Measurements from ENCODE around the gene HMX2. TPM values are rescaled to one million over a fixed set of nuclear protein-coding genes. Genes with fewer than 3 reads are reported as not detected.

Gene HMX2, protein sequence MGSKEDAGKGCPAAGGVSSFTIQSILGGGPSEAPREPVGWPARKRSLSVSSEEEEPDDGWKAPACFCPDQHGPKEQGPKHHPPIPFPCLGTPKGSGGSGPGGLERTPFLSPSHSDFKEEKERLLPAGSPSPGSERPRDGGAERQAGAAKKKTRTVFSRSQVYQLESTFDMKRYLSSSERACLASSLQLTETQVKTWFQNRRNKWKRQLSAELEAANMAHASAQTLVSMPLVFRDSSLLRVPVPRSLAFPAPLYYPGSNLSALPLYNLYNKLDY
- total RNA-seq, result not detected

DNA sequence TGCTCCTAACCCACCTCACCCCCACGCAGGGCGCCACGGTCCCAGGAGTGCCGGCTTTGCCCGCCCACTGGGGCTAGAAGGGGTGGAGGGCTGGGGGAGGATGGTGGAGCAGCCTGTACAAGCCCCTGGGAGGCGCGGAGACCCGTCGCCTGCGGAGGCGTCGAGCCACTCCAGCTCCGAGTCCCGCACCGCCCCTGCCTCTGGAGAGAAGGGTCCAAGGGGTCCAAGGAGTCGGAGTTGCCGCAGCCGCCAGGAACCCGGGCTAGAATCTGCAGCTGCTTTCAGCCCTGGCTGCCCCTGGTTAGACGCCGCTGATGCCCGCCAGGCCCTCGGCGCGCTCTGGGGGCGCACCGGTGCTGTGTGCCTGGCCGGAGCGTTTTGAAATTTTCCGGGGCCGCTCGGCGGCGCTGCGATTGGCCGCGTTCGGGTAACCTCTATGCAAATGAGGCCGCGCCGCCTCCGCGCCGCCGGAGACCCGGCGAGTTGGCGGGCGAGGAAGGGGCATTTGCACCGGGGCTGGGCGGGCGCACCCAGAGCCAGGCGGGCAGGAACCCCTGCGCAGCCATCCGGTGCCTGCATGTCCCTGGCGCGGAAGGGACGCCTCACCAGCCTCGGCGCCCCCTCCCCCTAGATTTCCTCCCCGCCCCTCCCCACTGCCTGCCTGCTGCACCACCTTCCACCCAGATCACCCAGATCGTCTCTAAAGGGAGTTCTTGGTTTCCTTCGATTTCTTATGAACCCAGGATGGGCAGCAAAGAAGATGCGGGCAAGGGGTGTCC is at the start of gene HMX2:
Gene HMX2, plus strand, starts transcription at position 502 of the 779 bp plus-strand sequence. Its CDS starts 243 bp downstream, at position 745.
- H3K4me1 Mint-ChIP-seq, result peaks cover 59% of the 10 kb centered on the region

GRCh38 chr10:123100030-123100762 is 47.7 kb upstream of the HMX2 start:
- CTCF ChIA-PET, result interaction anchor here (0.7 kb wide), 1 partner anchor 56 kb away, joined by 3 read pairs; no protein-coding TSS in a partner anchor
- H3K9me3 Mint-ChIP-seq, result no peaks in the 10 kb centered on the region
- peaks cover 2% of the 10 kb centered on the region for H3K27me3 Mint-ChIP-seq

More for the DNA sequence above, at the start of gene HMX2:
- H3K4me3 Mint-ChIP-seq, result peak within 1 kb of the TSS; percentile 47
- H3K27ac Mint-ChIP-seq, result peak within 1 kb of the TSS; percentile 42
- no peak for DNase-seq
- peaks cover 74% of the 10 kb centered on the region for H3K27me3 Mint-ChIP-seq
- CTCF ChIA-PET, result no interaction called here
- H3K9me3 Mint-ChIP-seq, result no peaks in the 10 kb centered on the region
- peaks cover 10% of the 10 kb centered on the region for H3K36me3 Mint-ChIP-seq (ENCODE audit: low read depth)
- POLR2A ChIA-PET, result interaction anchor here (1.6 kb wide), 1 partner anchor 8 kb away, joined by 3 read pairs; no protein-coding TSS in a partner anchor

GRCh38 chr10:123101872-123102271 is 46.1 kb upstream of the HMX2 start:
- ChIA-PET POLR2A (no interaction called here), CTCF (no interaction called here)
- H3K9me3 Mint-ChIP-seq, result no peaks in the 10 kb centered on the region
- DNase-seq, result no peak
- H3K4me3 Mint-ChIP-seq, result no peak overlapping the region
- no peaks in the 10 kb centered on the region for H3K36me3 Mint-ChIP-seq (ENCODE audit: low read depth)
- H3K27me3 Mint-ChIP-seq, result no peaks in the 10 kb centered on the region
- no peak overlapping the region for H3K27ac Mint-ChIP-seq
- H3K4me1 Mint-ChIP-seq, result no peaks in the 10 kb centered on the region

More at GRCh38 chr10:123100030-123100762, 47.7 kb upstream of the HMX2 start:
- Mint-ChIP-seq H3K36me3 (ENCODE audit: low read depth) (no peaks in the 10 kb centered on the region), H3K27ac (no peak overlapping the region), H3K4me1 (no peaks in the 10 kb centered on the region), H3K4me3 (no peak overlapping the region)
- no peak for DNase-seq
- POLR2A ChIA-PET, result no interaction called here

DNA sequence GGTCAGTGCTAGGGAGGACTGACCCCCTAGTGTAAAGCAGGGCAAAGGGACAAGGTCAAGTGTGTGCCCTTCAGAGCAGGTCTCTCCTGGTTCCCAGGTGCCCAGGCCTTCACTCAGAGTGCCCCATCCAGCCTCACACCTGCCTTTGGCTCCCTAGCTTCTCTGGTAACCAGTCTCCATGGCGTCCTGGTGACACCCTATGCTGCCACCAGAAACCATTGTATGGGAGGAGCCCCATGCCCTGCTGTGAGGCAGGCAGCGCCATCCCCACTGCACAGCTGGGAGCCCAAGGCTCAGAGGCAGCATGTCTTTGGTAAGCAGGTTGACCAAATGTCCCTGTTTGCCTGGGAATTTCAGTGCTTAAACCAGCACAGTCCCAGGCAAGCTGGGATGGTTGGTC is 45.3 kb upstream of the HMX2 start:
- POLR2A ChIA-PET, result no interaction called here
- DNase-seq, result no peak
- Mint-ChIP-seq H3K27ac (no peak overlapping the region), H3K4me3 (no peak overlapping the region), H3K9me3 (no peaks in the 10 kb centered on the region), H3K36me3 (ENCODE audit: low read depth) (no peaks in the 10 kb centered on the region), H3K27me3 (no peaks in the 10 kb centered on the region), H3K4me1 (no peaks in the 10 kb centered on the region)
- CTCF ChIA-PET, result no interaction called here

DNA sequence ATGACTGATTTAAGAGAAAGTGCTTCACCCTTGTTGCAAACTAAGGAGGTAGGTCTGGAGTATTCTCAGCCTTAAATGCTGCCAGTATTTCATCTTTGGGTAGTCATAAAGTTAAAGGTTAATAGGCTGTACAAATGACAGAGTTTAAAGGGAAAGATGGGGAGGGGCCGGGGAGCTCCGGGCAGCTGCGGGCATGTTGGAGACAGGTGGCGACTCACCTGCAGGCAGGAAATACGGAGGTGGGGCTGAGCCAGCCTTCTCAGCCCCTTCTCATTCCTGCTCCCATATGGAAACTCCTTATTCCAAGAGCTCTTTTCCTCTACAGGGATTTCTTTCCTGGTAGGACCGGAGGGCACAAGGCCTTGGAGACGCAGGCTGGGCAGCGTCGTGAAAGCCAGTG is 44.0 kb upstream of the HMX2 start:
- H3K27me3 Mint-ChIP-seq, result peaks cover 3% of the 10 kb centered on the region
- H3K9me3 Mint-ChIP-seq, result no peaks in the 10 kb centered on the region
- no peaks in the 10 kb centered on the region for H3K4me1 Mint-ChIP-seq
- H3K27ac Mint-ChIP-seq, result no peak overlapping the region
- no peak overlapping the region for H3K4me3 Mint-ChIP-seq
- CTCF ChIA-PET, result no interaction called here
- DNase-seq, result no peak
- POLR2A ChIA-PET, result no interaction called here
- no peaks in the 10 kb centered on the region for H3K36me3 Mint-ChIP-seq (ENCODE audit: low read depth)

GRCh38 chr10:123109466-123109865 is 38.5 kb upstream of the HMX2 start:
- DNase-seq, result no peak
- POLR2A ChIA-PET, result no interaction called here
- no peak overlapping the region for H3K4me3 Mint-ChIP-seq
- H3K9me3 Mint-ChIP-seq, result no peaks in the 10 kb centered on the region
- H3K27ac Mint-ChIP-seq, result no peak overlapping the region
- CTCF ChIA-PET, result no interaction called here
- no peaks in the 10 kb centered on the region for H3K36me3 Mint-ChIP-seq (ENCODE audit: low read depth)
- H3K4me1 Mint-ChIP-seq, result no peaks in the 10 kb centered on the region
- peaks cover 10% of the 10 kb centered on the region for H3K27me3 Mint-ChIP-seq

DNA sequence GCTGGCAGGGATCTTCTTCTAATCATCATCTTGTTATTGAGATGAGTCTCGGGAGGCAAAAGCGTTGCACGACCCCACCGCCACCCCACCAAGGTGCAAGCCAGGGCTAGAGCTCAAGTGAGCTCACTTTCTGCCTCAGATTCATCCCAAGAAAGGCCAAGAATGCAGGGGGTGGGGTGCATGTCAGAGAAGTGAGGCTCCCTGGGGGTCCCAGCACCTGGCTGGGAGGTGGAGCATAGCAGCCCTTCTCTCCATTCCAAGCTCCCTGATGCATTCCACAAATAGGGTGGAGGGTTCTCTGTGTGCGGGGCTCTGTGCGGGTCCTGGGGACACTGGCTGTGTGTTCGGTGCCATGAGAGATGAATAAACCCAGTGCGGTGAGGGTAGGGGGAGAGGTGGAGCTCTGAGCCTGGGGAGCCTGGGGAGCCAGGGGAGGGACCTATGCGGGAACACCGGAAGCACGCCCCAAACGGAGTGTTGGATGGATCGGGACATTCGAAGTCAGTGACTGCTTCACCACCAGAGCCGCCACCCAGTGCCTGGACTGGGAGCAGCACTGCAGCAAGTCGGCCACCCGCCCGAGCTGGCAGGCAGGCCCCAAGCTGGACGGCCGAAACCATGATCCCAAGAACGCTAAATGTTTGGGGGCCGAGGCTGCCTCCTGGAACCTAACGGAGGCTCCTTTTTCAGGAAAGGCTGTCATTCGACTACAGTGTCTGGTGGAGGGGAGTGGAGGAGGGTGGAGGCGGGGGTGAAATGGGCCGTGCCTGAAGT is 30.1 kb upstream of the HMX2 start:
- no peak for DNase-seq
- H3K9me3 Mint-ChIP-seq, result no peaks in the 10 kb centered on the region
- CTCF ChIA-PET, result interaction anchor here (1.3 kb wide), 1 partner anchor 75 kb away, joined by 5 read pairs; no protein-coding TSS in a partner anchor

DNA sequence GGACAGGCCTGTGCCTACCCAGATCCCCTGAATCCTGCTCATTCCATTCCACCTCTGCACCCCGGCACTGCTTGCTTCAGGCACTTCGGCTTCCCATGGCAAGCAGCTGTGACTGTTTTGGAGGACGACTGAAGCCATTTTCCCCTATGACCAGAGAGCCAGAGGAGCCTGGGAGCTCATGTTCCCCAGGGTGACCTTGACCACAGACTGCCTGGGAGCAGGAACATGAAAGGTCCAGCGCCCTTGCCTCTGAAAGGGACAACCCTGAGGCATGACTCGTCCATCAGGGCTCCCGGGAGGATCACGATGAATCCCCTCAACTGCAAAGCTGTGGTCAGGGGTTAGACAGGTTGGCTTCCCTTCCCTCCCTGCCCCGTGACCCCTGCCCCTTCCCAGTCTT is 28.9 kb upstream of the HMX2 start:
- Mint-ChIP-seq H3K27ac (no peak overlapping the region), H3K36me3 (ENCODE audit: low read depth) (no peaks in the 10 kb centered on the region), H3K4me1 (no peaks in the 10 kb centered on the region), H3K4me3 (no peak overlapping the region), H3K27me3 (peaks cover 30% of the 10 kb centered on the region), H3K9me3 (no peaks in the 10 kb centered on the region)
- ChIA-PET CTCF (no interaction called here), POLR2A (no interaction called here)
- DNase-seq, result no peak

More for the DNA sequence above, 30.1 kb upstream of the HMX2 start:
- Mint-ChIP-seq H3K4me3 (no peak overlapping the region), H3K4me1 (no peaks in the 10 kb centered on the region), H3K27me3 (peaks cover 32% of the 10 kb centered on the region), H3K27ac (no peak overlapping the region), H3K36me3 (ENCODE audit: low read depth) (no peaks in the 10 kb centered on the region)
- POLR2A ChIA-PET, result no interaction called here

GRCh38 chr10:123126246-123126645 is 21.7 kb upstream of the HMX2 start:
- H3K27me3 Mint-ChIP-seq, result peaks cover 54% of the 10 kb centered on the region
- no peaks in the 10 kb centered on the region for H3K9me3 Mint-ChIP-seq
- no peaks in the 10 kb centered on the region for H3K36me3 Mint-ChIP-seq (ENCODE audit: low read depth)
- no peak overlapping the region for H3K4me3 Mint-ChIP-seq
- no peaks in the 10 kb centered on the region for H3K4me1 Mint-ChIP-seq
- DNase-seq, result no peak
- CTCF ChIA-PET, result no interaction called here
- H3K27ac Mint-ChIP-seq, result no peak overlapping the region
- POLR2A ChIA-PET, result no interaction called here

- H3K27me3 Mint-ChIP-seq, result peaks cover 74% of the 10 kb centered on the region
- POLR2A ChIA-PET, result no interaction called here
- no peak for DNase-seq
- no peak overlapping the region for H3K4me3 Mint-ChIP-seq
- H3K9me3 Mint-ChIP-seq, result no peaks in the 10 kb centered on the region
- H3K36me3 Mint-ChIP-seq (ENCODE audit: low read depth), result no peaks in the 10 kb centered on the region
- H3K4me1 Mint-ChIP-seq, result peaks cover 19% of the 10 kb centered on the region
- no peak overlapping the region for H3K27ac Mint-ChIP-seq
- CTCF ChIA-PET, result no interaction called here
These were observed 18.2 kb upstream of the HMX2 start for GRCh38 chr10:123129618-123130271.

DNA sequence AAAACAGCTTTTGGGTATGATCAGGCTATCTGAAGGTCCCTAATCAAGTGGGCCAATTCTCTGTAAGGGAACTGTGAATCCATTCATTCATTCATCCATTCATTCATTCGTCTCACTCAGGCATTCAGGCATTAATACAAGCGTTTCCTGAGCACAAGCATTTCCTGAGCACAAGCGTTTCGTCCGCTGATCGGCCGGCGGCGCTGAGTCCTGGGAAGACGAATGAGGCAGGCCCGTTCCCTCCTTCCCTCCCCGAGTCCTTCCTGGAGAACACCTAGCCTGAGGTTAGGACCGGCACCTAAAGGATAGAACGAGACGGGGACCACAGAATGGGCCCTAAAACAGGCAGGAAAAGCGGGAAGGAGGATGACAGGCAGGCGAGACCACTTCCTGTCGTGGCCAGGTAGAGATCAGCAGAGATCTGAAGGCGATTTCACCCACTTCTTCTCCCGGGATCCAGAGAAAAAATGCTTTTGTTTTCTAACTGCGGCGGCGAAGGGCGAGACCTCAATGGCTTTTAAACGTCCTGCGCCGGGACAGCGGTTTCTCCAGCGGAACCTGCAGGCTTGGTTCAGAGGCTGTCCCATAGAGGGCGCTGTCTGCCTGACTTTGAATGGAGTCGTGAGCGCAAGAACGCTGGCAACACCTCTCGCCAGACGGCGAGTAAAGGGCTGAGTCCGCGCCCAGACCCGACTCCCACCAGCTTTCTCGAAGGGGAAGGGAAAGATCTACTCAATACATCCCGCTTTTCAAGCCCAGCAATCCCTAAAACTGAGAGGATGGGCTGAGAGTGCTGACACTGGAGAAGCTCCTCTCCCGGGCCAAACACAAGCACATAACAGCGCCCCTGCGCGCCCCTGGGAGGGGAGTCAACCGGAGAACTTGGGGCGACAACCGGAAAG is 15.1 kb upstream of the HMX2 start:
- no peaks in the 10 kb centered on the region for H3K9me3 Mint-ChIP-seq
- peak; percentile 87 for DNase-seq
- peak overlapping the region; percentile 45 for H3K27ac Mint-ChIP-seq
- POLR2A ChIA-PET, result no interaction called here
- peaks cover 27% of the 10 kb centered on the region for H3K4me1 Mint-ChIP-seq
- H3K36me3 Mint-ChIP-seq (ENCODE audit: low read depth), result peaks cover 3% of the 10 kb centered on the region
- H3K27me3 Mint-ChIP-seq, result peaks cover 77% of the 10 kb centered on the region
- CTCF ChIA-PET, result interaction anchor here (1.3 to 2.5 kb wide), 4 partner anchors 18 to 425 kb away, joined by 3 to 13 read pairs (median 6); partner anchors contain the start of gene BUB3
- H3K4me3 Mint-ChIP-seq, result peak overlapping the region; percentile 46

Data from activated CD4-positive, alpha-beta memory T cell treated with anti-CD3 and anti-CD28 coated beads, Interleukin-2, amount 10 ng/mL, durations not matched to agents 7 days and 5 days (primary cell).